ENCODE results near the gene TCEA3.

DNA sequence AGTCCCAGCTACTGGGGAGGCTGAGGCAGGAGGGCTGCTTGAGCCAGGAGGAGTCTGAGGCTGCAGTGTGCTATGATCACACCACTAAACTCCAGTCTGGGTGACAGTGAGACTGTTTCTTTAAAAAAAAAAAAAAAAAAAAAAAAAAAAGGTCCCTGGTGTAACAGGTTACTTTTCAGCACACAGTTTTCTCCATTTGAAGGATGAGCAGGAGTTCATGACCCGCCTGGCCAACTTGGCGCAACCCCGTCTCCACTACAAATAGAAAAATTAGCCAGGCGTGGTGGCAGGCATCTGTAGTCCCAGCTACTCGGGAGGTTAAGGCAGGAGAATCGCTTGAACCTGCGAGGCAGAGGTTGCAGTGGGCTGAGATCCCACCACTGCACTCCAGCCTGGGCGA is 92.8 kb downstream of the TCEA3 start:
- no peak for TF ChIP-seq E2F8 (IDR thresholded peaks at IDR 0.05; ENCODE audit: low read depth, partially characterized antibody)
- TF ChIP-seq, protein P1, sequence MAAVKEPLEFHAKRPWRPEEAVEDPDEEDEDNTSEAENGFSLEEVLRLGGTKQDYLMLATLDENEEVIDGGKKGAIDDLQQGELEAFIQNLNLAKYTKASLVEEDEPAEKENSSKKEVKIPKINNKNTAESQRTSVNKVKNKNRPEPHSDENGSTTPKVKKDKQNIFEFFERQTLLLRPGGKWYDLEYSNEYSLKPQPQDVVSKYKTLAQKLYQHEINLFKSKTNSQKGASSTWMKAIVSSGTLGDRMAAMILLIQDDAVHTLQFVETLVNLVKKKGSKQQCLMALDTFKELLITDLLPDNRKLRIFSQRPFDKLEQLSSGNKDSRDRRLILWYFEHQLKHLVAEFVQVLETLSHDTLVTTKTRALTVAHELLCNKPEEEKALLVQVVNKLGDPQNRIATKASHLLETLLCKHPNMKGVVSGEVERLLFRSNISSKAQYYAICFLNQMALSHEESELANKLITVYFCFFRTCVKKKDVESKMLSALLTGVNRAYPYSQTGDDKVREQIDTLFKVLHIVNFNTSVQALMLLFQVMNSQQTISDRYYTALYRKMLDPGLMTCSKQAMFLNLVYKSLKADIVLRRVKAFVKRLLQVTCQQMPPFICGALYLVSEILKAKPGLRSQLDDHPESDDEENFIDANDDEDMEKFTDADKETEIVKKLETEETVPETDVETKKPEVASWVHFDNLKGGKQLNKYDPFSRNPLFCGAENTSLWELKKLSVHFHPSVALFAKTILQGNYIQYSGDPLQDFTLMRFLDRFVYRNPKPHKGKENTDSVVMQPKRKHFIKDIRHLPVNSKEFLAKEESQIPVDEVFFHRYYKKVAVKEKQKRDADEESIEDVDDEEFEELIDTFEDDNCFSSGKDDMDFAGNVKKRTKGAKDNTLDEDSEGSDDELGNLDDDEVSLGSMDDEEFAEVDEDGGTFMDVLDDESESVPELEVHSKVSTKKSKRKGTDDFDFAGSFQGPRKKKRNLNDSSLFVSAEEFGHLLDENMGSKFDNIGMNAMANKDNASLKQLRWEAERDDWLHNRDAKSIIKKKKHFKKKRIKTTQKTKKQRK (IDR thresholded peaks at IDR 0.05; ENCODE audit: low read depth, low read length) = no peak
- no peak for TF ChIP-seq HDGF (IDR thresholded peaks at IDR 0.05)
- TF ChIP-seq POLR2A (IDR thresholded peaks at IDR 0.05; ENCODE audit: low read depth, low read length) = no peak
- no peak for TF ChIP-seq RFX5 (IDR thresholded peaks at IDR 0.05; ENCODE audit: low read depth, low read length)
- TF ChIP-seq, protein P2, sequence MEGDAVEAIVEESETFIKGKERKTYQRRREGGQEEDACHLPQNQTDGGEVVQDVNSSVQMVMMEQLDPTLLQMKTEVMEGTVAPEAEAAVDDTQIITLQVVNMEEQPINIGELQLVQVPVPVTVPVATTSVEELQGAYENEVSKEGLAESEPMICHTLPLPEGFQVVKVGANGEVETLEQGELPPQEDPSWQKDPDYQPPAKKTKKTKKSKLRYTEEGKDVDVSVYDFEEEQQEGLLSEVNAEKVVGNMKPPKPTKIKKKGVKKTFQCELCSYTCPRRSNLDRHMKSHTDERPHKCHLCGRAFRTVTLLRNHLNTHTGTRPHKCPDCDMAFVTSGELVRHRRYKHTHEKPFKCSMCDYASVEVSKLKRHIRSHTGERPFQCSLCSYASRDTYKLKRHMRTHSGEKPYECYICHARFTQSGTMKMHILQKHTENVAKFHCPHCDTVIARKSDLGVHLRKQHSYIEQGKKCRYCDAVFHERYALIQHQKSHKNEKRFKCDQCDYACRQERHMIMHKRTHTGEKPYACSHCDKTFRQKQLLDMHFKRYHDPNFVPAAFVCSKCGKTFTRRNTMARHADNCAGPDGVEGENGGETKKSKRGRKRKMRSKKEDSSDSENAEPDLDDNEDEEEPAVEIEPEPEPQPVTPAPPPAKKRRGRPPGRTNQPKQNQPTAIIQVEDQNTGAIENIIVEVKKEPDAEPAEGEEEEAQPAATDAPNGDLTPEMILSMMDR (IDR thresholded peaks at IDR 0.05 in 2 of 3, conservative IDR thresholded peaks at IDR 0.05 in 1 of 3; ENCODE audit: control insufficient read depth in 2 of 3, extremely low read depth in 1 of 3, insufficient read depth in 1 of 3, low read depth in 3 of 3, low read length in 3 of 3) = no peak
- TF ChIP-seq EZH2 (IDR thresholded peaks at IDR 0.05; ENCODE audit: borderline replicate concordance, control insufficient read depth, low read depth, low read length) = no peak
- no peak for TF ChIP-seq RAD21 (IDR thresholded peaks at IDR 0.05; ENCODE audit: insufficient read depth, low read depth, low read length)
